ENCODE results near the gene OR2A25.
"Not testable (repeated sequence)": the region's sequence is repeated elsewhere in the genome, so short reads cannot be mapped to it uniquely, and the experiment has no call there.

The OR2A25 gene

GRCh38 chr7:144069511-144069910 is at the start of gene OR2A25:
Gene OR2A25 (plus strand): TSS chr7:144069811. CDS start chr7:144074220, 4,409 bp downstream.
- no peak for DNase-seq

GRCh38 chr7:144020340-144020739 is 49.3 kb upstream of the OR2A25 start:
- DNase-seq, result no peak

- DNase-seq, result no peak
Measured at GRCh38 chr7:144022169-144022568, 47.4 kb upstream of the OR2A25 start.

- no peak for DNase-seq
Measured at GRCh38 chr7:144023171-144023827, 46.3 kb upstream of the OR2A25 start.

- no peak for DNase-seq
Measured at GRCh38 chr7:144024213-144024612, 45.4 kb upstream of the OR2A25 start.

- no peak for DNase-seq
Measured at GRCh38 chr7:144026203-144026883, 43.3 kb upstream of the OR2A25 start.

GRCh38 chr7:144027070-144027469 is 42.5 kb upstream of the OR2A25 start:
- no peak for DNase-seq

GRCh38 chr7:144027974-144028373 is 41.6 kb upstream of the OR2A25 start:
- no peak for DNase-seq

GRCh38 chr7:144028547-144028946 is 41.1 kb upstream of the OR2A25 start:
- DNase-seq, result no peak

GRCh38 chr7:144032516-144032915 is 37.1 kb upstream of the OR2A25 start:
- DNase-seq, result no peak

GRCh38 chr7:144032985-144033709 is 36.5 kb upstream of the OR2A25 start:
- no peak for DNase-seq

GRCh38 chr7:144035385-144035784 is 34.2 kb upstream of the OR2A25 start:
- no peak for DNase-seq

GRCh38 chr7:144036302-144036885 is 33.2 kb upstream of the OR2A25 start:
- no peak for DNase-seq

- DNase-seq, result no peak
Measured at GRCh38 chr7:144037414-144038035, 32.1 kb upstream of the OR2A25 start.

GRCh38 chr7:144038887-144039286 is 30.7 kb upstream of the OR2A25 start:
- DNase-seq, result no peak

GRCh38 chr7:144048648-144049047 is 21.0 kb upstream of the OR2A25 start, which contains the start of gene OR2A5:
Gene OR2A5 (plus strand): TSS chr7:144048948. CDS start chr7:144050402, 1,454 bp downstream.
- DNase-seq, result no peak

GRCh38 chr7:144049491-144049890 is 20.1 kb upstream of the OR2A25 start:
- DNase-seq, result no peak

GRCh38 chr7:144050093-144050492 is 19.5 kb upstream of the OR2A25 start:
- no peak for DNase-seq

- DNase-seq, result not testable (repeated sequence)
Measured at GRCh38 chr7:144050884-144051283, 18.7 kb upstream of the OR2A25 start.

GRCh38 chr7:144057954-144058353 is 11.7 kb upstream of the OR2A25 start:
- no peak for DNase-seq

GRCh38 chr7:144063710-144064109 is 5.9 kb upstream of the OR2A25 start:
- DNase-seq, result no peak

- DNase-seq, result no peak
Measured at GRCh38 chr7:144069953-144070352, 342 bp downstream of the OR2A25 start.

- DNase-seq, result no peak
Measured at GRCh38 chr7:144074374-144074773, 4.8 kb downstream of the OR2A25 start.

Measured in GOT3 (cell line).